Measurements from ENCODE around the gene GCSAM.

GRCh38 chr3:112097378-112097777 lies 35.7 kb downstream of the GCSAM start:
- no peak for TF ChIP-seq EZH2 (IDR thresholded peaks at IDR 0.05; ENCODE audit: borderline replicate concordance, low read depth, low read length, severe bottlenecking)
- no peak for TF ChIP-seq POLR2A (IDR thresholded peaks at IDR 0.05; ENCODE audit: low read depth, low read length)
- TF ChIP-seq JUN (IDR thresholded peaks at IDR 0.05; ENCODE audit: borderline replicate concordance, insufficient read depth, insufficient read length, low read depth): peak; percentile 98
- no peak for TF ChIP-seq CTCF (IDR thresholded peaks at IDR 0.05; ENCODE audit: extremely low read depth in 1 of 2, insufficient read depth in 1 of 2, low read depth in 1 of 2, low read length in 2 of 2)
- no peak for TF ChIP-seq MAX (IDR thresholded peaks at IDR 0.05; ENCODE audit: insufficient read depth, insufficient read length)
- TF ChIP-seq POLR2AphosphoS5 (IDR thresholded peaks at IDR 0.05; ENCODE audit: insufficient read depth, low read depth, low read length): peak; percentile 68
- TF ChIP-seq MYC (IDR thresholded peaks at IDR 0.05; ENCODE audit: low read depth, low read length): no peak
- peak; percentile 63 for TF ChIP-seq GATA2 (IDR thresholded peaks at IDR 0.05; ENCODE audit: insufficient read depth, insufficient read length, low read depth, low read length)

All from endothelial cell of umbilical vein (primary cell).